A673 (cell line): ENCODE results near the gene ASTN2.

Experiments used
- CTCF ChIP-seq: fragments of 300-800, 200-600 bp; sonication (generic); conservative IDR thresholded peaks from 2 replicates; pipeline ENCODE4 v1.5.1; 2017; ENCODE audit warnings: low read depth, mild to moderate bottlenecking, antibody characterized with exemption, low read length, moderate library complexity, mixed read lengths
- EZH2 ChIP-seq: fragments of 200-600 bp; sonication (generic); IDR thresholded peaks from 2 replicates; pipeline ENCODE4 v1.6.1; 2017; ENCODE audit warnings: borderline replicate concordance, low read depth, mild to moderate bottlenecking, mixed read lengths, antibody characterized with exemption, low read length; ENCODE audit not compliant: poor library complexity, severe bottlenecking

DNA sequence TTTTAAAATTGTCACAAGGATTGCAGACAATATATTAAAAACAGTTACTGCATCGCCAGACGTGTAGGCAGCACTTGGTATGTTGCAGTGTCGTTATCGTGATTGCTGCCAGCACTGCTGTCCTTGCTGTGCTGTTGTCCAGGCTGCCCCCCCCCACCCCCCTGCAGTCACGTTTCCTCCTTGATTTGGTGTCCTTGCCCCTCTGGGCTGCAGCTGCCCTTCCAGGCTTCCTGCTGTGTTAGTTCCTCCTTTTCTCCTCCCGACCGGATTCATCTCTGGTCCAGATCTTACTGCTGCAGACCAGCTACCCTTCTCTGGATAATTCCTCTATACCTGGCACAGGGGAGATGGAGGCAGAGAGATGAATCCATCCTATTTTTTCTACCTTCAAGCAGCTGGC is 428.8 kb downstream of the ASTN2 start:
- no peak for TF ChIP-seq CTCF
- TF ChIP-seq EZH2, result no peak
